ENCODE data around the gene SLC12A6.
"Not testable (repeated sequence)": the region's sequence is repeated elsewhere in the genome, so short reads cannot be mapped to it uniquely, and the experiment has no call there.

SLC12A6 gene

DNA sequence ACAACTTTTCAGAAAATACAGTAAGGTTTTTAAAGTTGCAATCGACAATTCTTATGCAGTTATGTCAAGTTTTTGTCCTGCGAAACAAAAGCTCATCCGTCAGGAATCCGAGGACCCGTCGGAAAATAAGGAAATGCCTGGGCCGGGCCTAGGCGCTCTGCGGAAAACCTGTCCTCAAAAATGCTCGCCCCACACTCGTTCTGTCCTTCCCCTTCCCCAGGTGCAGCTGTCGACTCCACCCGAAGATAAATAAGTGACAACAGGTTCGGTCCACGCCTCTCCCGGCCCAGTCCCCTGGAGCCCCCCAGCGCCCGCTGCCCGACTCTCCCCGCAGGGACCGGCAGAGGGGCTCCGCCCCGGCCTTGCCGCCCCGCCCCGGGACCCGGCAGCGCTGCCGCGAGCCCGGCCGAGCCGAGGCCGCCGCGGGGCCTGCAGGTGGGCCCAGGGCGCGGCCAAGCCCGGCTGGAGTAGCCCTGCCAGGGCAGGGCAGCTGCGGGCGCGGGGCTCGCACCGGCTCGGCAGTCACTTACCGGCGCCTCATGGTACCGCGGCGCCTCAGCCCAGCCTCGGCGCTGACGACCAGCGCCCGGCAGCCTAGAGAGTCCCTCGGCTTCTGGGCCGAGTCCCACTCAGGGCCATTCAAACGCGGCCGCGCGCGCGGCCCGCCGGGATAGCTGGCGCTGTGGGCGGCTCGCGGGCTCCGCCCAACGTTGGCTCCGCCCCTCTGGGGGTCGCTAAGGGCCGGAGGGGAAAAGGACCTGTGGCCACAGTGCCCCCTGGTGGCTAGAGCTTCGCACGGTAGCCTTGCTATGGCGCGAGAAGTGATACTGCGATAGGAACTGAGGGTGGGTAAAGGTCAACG, 127.9 kb downstream of the SLC12A6 start, which contains the start of gene KATNBL1:
Gene KATNBL1, minus strand, starts transcription at position 676 of the 862 bp plus-strand sequence. CDS start 46,420 bp downstream, outside the sequence.
- H3K4me3 ChIP-seq (ENCODE audit: low read length) = peak within 1 kb of the TSS; percentile 58
- DNase-seq (ENCODE audit: low read depth) = peak; percentile 91
- TF ChIP-seq, protein P1, sequence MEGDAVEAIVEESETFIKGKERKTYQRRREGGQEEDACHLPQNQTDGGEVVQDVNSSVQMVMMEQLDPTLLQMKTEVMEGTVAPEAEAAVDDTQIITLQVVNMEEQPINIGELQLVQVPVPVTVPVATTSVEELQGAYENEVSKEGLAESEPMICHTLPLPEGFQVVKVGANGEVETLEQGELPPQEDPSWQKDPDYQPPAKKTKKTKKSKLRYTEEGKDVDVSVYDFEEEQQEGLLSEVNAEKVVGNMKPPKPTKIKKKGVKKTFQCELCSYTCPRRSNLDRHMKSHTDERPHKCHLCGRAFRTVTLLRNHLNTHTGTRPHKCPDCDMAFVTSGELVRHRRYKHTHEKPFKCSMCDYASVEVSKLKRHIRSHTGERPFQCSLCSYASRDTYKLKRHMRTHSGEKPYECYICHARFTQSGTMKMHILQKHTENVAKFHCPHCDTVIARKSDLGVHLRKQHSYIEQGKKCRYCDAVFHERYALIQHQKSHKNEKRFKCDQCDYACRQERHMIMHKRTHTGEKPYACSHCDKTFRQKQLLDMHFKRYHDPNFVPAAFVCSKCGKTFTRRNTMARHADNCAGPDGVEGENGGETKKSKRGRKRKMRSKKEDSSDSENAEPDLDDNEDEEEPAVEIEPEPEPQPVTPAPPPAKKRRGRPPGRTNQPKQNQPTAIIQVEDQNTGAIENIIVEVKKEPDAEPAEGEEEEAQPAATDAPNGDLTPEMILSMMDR (IDR thresholded peaks at IDR 0.05; ENCODE audit: insufficient read depth, low read depth, low read length, missing control alignments) = peak; percentile 84

DNA sequence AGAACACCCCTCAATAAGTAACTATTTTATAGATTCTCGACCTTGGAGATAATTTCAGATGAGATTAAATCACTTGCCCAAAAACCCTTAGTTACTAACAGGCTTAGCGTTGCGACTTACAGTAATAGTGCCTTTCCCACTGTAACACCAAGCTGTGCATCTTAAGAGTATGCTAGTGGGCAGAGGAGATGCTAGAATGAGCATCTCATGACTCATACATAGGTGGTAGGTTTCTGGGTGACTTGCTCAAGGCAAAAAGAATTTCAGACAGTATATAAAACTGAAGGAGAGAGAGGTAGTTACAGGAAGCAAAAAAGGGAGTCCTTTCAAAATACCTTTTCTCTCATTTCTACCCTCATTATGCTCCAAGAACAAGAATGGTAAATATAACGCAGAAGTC, 131.6 kb downstream of the SLC12A6 start:
- TF ChIP-seq, protein P1 (IDR thresholded peaks at IDR 0.05; ENCODE audit: insufficient read depth, low read depth, low read length, missing control alignments) = no peak
- DNase-seq (ENCODE audit: low read depth) = peak; percentile 68

DNA sequence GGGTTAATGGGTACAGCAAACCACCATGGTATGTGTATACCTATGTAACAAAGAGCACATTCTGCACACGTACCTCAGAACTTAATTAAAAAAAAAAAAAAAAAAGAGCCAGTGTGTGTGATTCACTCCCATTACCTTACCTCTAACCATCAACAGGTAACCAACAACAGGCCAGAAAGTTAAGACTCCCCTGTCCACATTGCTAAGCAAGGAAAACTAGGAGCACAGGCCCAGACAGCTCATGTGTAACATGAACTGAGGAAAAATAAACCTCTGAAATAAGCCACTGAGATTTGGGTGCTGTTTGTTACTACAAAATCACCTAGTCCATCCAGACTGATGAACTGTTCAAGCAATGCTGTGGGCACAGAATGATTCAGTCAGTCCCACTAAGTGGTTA, 133.6 kb downstream of the SLC12A6 start:
- no peak for DNase-seq (ENCODE audit: low read depth)
- H3K4me3 ChIP-seq (ENCODE audit: low read length) = no peak overlapping the region
- TF ChIP-seq, protein P1 (IDR thresholded peaks at IDR 0.05; ENCODE audit: insufficient read depth, low read depth, low read length, missing control alignments) = no peak

More for the DNA sequence above, 131.6 kb downstream of the SLC12A6 start:
- no peak overlapping the region for H3K4me3 ChIP-seq (ENCODE audit: low read length)

DNA sequence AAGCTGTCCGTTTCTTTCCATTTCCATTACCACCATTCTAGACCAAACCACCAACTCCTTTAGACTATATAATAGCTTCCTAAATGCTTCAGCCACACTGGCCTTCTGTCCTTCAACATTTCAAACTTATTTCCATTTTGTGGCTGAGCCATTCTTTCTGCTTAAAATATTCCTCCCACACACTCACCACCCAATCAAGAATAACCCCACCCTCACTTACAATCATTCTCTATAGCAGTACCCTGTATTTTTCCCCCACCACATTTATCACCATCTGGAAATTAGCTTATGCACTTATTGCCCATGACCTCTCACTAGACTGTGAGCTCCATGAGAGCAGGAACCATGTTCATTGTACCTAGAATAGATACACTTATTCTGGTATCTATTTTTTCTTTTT, 134.3 kb downstream of the SLC12A6 start:
- TF ChIP-seq, protein P1 (IDR thresholded peaks at IDR 0.05; ENCODE audit: insufficient read depth, low read depth, low read length, missing control alignments) = no peak
- no peak overlapping the region for H3K4me3 ChIP-seq (ENCODE audit: low read length)
- no peak for DNase-seq (ENCODE audit: low read depth)

DNA sequence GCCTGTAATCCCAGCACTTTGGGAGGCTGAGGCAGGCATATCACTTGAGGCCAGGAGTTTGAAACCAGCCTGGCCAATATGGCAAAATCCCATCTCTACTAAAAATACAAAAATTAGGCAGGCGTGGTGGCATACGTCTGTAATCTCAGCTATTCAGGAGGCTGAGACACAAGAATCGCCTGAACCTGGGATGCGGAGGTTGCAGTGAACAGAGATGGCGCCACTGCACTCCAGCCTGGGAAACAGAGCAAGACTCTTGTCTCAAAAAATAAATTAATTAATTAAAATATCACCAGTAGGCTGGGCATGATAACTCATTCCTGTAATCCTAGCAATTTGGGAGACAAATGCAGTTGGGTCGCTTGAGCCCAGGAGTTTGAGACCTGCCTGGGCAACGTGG, 144.3 kb downstream of the SLC12A6 start:
- DNase-seq (ENCODE audit: low read depth); H3K4me3 ChIP-seq (ENCODE audit: low read length): not testable (repeated sequence)

DNA sequence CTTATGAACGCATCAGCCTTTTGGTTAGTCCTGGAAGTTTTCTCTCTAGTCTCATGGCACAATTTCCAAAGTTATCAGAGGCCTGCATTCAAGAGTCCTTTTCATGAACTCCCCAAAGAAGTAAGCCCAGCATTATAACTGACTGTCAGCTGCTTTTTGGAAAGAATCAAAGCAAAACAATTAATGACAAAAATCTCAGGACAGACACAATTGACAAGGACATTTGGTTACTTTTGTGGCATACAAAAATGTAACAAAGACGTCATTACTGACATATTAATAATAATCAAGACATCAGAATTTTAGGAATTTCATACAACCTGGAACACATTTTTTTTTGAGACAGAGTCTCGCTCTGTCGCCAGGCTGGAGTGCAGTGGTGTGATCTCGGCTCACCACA, 148.9 kb downstream of the SLC12A6 start:
- H3K4me3 ChIP-seq (ENCODE audit: low read length) = no peak overlapping the region
- DNase-seq (ENCODE audit: low read depth) = no peak
- TF ChIP-seq, protein P1 (IDR thresholded peaks at IDR 0.05; ENCODE audit: insufficient read depth, low read depth, low read length, missing control alignments) = no peak

DNA sequence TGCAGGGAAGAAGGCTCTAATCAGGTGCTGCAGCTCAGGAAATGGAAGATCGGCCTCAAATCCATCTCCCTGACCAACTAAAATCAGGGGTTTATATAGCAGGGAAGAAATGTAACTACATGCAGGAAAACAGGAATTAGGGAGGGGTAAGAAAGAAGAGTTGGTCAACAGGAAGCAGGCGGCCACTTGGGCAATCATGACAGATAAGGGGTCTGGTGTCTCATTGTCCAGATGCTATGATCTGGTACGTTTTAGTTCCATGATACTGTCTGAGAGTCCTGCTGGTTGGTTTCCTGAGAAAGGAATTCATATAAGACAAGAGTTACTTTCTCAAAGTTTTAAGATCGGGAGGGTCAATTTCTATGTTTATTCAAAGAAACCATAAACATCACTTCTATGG, 151.9 kb downstream of the SLC12A6 start:
- DNase-seq (ENCODE audit: low read depth) = no peak
- TF ChIP-seq, protein P1 (IDR thresholded peaks at IDR 0.05; ENCODE audit: insufficient read depth, low read depth, low read length, missing control alignments) = no peak
- no peak overlapping the region for H3K4me3 ChIP-seq (ENCODE audit: low read length)
